Measurements from ENCODE around the gene LYPLAL1.

The LYPLAL1 gene

DNA sequence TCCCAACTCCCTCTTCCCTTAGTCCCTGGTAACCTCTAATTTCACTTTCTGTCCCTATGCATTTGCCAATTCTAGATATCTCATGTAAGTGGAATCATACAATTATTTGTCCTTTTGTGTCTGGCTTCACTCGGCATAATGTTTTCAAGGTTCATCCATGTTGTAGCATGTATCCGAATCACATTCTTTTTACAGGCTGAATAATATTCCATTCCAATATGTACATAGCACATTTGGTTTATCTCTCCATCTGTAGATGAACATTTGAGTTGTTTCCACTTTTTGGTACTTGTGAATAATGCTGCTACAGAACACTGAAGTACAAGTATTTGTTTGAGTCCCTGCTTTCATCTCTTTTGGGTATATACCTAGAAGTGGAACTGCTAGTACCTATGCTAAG lies 857 bp upstream of the LYPLAL1 start:
- DNase-seq (ENCODE audit: low spot score) = no peak
- in situ Hi-C loops (cut with MboI; ENCODE audit: low sequenced_read_pairs, unreplicated experiment) = no loop called here
- TF ChIP-seq, protein P1, sequence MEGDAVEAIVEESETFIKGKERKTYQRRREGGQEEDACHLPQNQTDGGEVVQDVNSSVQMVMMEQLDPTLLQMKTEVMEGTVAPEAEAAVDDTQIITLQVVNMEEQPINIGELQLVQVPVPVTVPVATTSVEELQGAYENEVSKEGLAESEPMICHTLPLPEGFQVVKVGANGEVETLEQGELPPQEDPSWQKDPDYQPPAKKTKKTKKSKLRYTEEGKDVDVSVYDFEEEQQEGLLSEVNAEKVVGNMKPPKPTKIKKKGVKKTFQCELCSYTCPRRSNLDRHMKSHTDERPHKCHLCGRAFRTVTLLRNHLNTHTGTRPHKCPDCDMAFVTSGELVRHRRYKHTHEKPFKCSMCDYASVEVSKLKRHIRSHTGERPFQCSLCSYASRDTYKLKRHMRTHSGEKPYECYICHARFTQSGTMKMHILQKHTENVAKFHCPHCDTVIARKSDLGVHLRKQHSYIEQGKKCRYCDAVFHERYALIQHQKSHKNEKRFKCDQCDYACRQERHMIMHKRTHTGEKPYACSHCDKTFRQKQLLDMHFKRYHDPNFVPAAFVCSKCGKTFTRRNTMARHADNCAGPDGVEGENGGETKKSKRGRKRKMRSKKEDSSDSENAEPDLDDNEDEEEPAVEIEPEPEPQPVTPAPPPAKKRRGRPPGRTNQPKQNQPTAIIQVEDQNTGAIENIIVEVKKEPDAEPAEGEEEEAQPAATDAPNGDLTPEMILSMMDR (IDR thresholded peaks at IDR 0.05; ENCODE audit: borderline replicate concordance, control extremely low read depth, extremely low read depth, insufficient read depth, missing control alignments) = no peak

DNA sequence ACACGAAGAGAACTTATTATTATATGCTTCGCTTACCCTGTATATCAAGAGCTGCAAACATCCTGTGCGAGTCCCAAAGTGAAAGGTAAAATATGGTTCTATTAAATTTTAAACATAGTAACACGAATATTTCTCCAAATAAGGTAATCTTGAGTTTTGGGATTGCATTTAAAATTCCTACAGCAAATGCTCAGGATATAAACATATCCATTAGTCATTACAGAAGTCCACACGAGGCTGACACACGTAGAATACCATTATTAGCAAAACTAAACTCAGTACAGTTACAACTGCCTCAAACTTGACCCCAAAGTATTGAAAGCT lies 282 bp upstream of the LYPLAL1 start:
- TF ChIP-seq, protein P1 (IDR thresholded peaks at IDR 0.05; ENCODE audit: borderline replicate concordance, control extremely low read depth, extremely low read depth, insufficient read depth, missing control alignments) = no peak
- in situ Hi-C loops (cut with MboI; ENCODE audit: low sequenced_read_pairs, unreplicated experiment) = no loop called here
- no peak for DNase-seq (ENCODE audit: low spot score)

DNA sequence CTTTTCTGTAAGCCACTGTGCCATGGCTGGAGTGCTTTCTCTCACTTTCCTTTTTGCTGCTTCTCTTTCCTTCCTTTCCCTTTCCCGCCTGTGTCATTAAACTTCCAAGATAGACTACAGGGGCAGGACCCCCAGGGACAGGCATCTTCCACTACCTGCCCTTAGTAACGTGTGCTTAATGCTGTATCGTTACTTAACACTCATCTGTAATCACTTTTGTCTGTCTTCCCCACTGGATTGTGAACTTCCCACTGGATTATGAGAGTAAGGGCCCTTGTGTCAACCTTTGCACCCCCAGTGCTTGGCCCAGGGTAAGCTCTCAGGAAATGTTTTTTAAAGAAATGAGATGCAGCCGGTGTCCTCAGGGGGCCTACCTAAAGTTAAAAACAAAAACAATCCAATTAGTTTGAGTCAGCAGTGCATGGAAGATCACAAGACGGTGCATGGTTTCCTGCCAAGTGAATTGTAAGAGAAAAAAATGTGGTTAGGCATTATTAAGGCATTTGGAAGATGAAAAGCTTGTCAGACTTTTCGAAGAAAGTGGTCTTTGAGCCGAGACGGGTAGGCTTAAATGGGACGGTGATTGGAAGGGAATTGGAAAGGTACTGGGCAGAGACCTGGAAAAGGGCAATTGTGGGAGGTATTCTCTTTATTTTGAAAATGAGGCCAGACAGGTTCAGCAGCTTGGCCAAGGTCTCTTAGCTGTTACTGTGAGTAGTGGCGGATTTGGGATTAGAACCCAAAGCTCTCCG lies 958 bp downstream of the LYPLAL1 start:
- DNase-seq (ENCODE audit: low spot score) = no peak

DNA sequence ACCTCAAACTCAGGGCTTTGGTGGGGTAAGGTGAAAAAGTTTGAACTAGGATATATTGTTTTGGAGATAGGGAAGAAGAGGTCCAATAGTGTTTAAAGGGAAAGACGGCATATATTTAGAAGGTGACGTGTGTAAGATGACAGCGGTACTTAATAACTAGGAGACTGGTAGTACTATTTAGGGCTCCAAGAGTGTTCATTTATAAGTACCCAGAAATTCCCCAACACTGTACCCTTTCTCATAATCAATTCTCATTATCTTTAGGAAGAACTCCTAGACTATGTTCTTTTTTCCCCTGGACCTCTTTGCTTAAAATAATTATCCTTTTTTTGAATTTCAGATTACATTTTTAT lies 1.5 kb downstream of the LYPLAL1 start:
- in situ Hi-C loops (cut with MboI; ENCODE audit: low sequenced_read_pairs, unreplicated experiment) = no loop called here
- TF ChIP-seq, protein P1 (IDR thresholded peaks at IDR 0.05; ENCODE audit: borderline replicate concordance, control extremely low read depth, extremely low read depth, insufficient read depth, missing control alignments) = no peak
- no peak for DNase-seq (ENCODE audit: low spot score)

More for the DNA sequence above, 958 bp downstream of the LYPLAL1 start:
- in situ Hi-C loops (cut with MboI; ENCODE audit: low sequenced_read_pairs, unreplicated experiment) = no loop called here
- TF ChIP-seq, protein P1 (IDR thresholded peaks at IDR 0.05; ENCODE audit: borderline replicate concordance, control extremely low read depth, extremely low read depth, insufficient read depth, missing control alignments) = no peak

DNA sequence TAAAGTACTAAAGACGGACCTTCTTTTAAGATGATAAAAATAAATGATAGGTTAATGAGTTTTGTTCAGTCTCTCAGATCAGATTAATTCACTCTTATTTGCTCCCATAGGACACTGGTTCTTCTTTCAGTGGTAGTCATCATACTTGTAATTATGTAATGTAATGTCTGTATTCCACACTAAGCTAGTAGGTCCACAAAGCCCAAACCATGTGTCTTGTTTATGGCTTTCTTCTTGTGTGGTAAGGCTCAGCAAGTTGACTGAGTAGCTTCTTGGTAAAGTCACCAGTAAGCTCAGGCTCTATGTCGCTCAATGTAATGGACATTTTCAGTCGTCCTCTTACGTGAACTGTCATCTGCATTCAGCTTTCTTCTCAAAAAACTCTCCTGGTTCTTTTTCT lies 2.5 kb downstream of the LYPLAL1 start:
- no peak for DNase-seq (ENCODE audit: low spot score)
- TF ChIP-seq, protein P1 (IDR thresholded peaks at IDR 0.05; ENCODE audit: borderline replicate concordance, control extremely low read depth, extremely low read depth, insufficient read depth, missing control alignments) = no peak
- in situ Hi-C loops (cut with MboI; ENCODE audit: low sequenced_read_pairs, unreplicated experiment) = no loop called here

DNA sequence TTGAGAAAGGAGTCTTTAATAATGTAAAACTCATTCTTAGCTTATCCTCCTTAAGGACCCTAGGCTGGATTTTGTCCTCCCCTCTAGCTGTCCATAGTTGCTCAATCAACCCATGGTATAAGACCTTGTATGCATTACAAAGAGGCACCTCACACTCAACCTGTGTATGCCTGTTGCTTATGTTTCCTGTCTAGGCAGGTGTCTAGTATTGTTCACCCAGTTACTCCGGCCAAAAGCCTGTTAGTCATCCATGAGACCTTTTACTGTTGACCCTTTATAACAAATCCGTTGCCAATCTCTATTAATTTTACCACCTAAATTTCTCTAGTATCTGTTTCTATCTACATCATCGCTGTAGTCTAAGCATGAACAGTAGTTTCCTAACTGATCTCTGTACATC lies 3.7 kb downstream of the LYPLAL1 start:
- TF ChIP-seq, protein P1 (IDR thresholded peaks at IDR 0.05; ENCODE audit: borderline replicate concordance, control extremely low read depth, extremely low read depth, insufficient read depth, missing control alignments) = no peak
- no peak for DNase-seq (ENCODE audit: low spot score)
- in situ Hi-C loops (cut with MboI; ENCODE audit: low sequenced_read_pairs, unreplicated experiment) = no loop called here
